ENCODE data around the gene ROM1. TPM values are rescaled to one million over a fixed set of nuclear protein-coding genes. Genes with fewer than 3 reads are reported as not detected.

The ROM1 gene
- total RNA-seq, 1 experiment from 2014 or later: 5.8 TPM

DNA sequence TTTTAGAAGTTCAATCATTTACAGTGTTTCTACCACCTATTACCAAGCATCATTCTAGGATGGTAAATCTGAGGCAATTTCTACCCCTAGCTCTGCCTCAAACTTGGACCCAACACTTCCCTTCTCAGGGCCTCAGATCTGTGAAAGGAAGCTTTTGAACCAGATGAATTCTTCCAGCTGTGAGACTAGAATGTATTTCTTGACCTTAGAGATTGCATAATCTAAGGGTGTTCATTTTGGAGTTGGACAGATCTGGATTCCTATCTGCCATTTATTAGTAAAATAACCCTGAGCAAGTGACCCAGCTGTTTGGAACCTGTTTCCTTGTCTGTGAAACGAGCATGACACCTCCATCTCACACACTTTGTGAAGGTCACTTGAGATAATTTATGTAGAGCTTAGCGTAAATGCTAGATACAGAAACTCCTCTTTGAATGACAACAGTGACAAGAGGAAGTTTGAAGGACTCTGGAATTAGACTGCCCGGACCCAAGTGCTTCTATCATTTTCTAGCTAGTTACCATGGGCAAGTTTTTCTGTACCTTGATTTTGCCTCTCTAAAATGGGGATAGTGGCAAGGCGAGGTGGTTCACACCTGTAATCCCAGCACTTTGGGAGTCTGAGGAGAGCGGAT, 43.9 kb downstream of the ROM1 start:
- CTCF ChIA-PET: no interaction called here

DNA sequence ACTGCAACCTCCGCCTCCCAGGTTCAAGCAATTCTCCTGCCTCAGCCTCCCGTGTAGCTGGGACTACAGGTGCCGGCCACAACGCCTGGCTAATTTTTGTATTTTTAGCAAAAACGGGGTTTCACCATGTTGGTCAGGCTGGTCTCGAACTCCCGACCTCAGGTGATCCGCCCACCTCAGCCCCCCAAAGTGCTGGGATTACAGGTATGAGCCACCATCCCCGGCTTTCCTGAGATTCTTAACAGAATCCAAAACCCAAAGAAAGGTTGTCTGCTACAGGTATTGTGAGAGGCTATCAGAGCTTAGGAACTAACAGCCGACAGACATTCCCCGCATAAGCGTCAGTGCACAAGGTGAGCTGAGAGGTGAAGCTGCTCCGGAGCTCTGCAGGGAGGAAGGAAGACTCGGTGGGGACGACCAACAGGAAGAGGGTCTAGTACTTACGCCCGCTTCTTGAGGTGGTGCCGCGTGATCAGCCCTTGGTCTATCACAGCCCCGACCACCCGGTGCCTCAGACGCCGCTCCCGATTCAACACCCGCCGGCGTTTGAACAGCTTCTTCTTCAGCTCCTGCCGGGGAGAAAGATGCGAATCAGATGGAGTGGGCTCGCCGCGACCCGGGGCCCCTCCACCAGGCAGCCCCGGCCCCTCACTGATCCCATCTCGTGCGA, 51.5 kb downstream of the ROM1 start:
- Histone ChIP-seq H3K27ac (ENCODE audit: low read length) (peak overlapping the region; percentile 36), H3K4me1 (ENCODE audit: insufficient read depth, low read length) (peaks cover 20% of the 10 kb centered on the region), H3F3A (ENCODE audit: low read length, unreplicated experiment) (peaks cover 11% of the 10 kb centered on the region), H3K9me2 (replicated peaks; ENCODE audit: low read length) (no peaks in the 10 kb centered on the region), H3K9me3 (ENCODE audit: low read length) (no peaks in the 10 kb centered on the region), H3K4me3 (ENCODE audit: low read length) (peak overlapping the region; percentile 98), H3K36me3 (ENCODE audit: low read depth, low read length) (peaks cover 16% of the 10 kb centered on the region), H3K4me2 (ENCODE audit: low read length) (peak overlapping the region; percentile 93), H2AFZ (ENCODE audit: low read length) (peak overlapping the region; percentile 97), H3K27me3 (ENCODE audit: low read length) (no peaks in the 10 kb centered on the region), H4K20me1 (ENCODE audit: low read length) (peaks cover 14% of the 10 kb centered on the region; the same call in 1 of the 2 replicates), H3K79me2 (ENCODE audit: low read length) (peaks cover 53% of the 10 kb centered on the region), H3K9ac (ENCODE audit: low read length) (peak overlapping the region; percentile 92)
- POLR2A ChIA-PET (ENCODE audit: unreplicated experiment): interaction anchor here (0.5 to 2.1 kb wide), 17 partner anchors 8 to 1678 kb away, joined by 3 to 22 read pairs (median 5); partner anchors contain the start of genes EEF1G, HNRNPUL2, INTS5 and MTA2
- DNase-seq (peak; percentile 78), ATAC-seq (peak; percentile 55)
- intact Hi-C loops (cut with micrococcal nuclease): no loop called here
- CTCF ChIA-PET: interaction anchor here (0.5 to 1.7 kb wide), 4 partner anchors 11 to 53 kb away, joined by 3 to 8 read pairs (median 6); partner anchors contain the start of gene B3GAT3
- TF ChIP-seq CTCF (conservative IDR thresholded peaks at IDR 0.05; ENCODE audit: low read depth, low read length) (no peak), EZH2phosphoT487 (IDR thresholded peaks at IDR 0.05; ENCODE audit: borderline replicate concordance, low read length) (no peak), EZH2 (IDR thresholded peaks at IDR 0.05; ENCODE audit: low read length, unreplicated experiment) (no peak)
- BruUV-seq (replicated peaks): TSS peak; percentile 75

More for the DNA sequence above, 43.9 kb downstream of the ROM1 start:
- Histone ChIP-seq H3K9me3 (ENCODE audit: low read length) (no peaks in the 10 kb centered on the region), H2AFZ (ENCODE audit: low read length) (no peak overlapping the region), H3K4me3 (ENCODE audit: low read length) (no peak overlapping the region), H3K36me3 (ENCODE audit: low read depth, low read length) (no peaks in the 10 kb centered on the region), H3K79me2 (ENCODE audit: low read length) (peaks cover 12% of the 10 kb centered on the region), H3F3A (ENCODE audit: low read length, unreplicated experiment) (no peaks in the 10 kb centered on the region), H3K4me1 (ENCODE audit: insufficient read depth, low read length) (peaks cover 6% of the 10 kb centered on the region), H3K9ac (ENCODE audit: low read length) (no peak overlapping the region), H3K27ac (ENCODE audit: low read length) (no peak overlapping the region), H3K9me2 (replicated peaks; ENCODE audit: low read length) (no peaks in the 10 kb centered on the region), H3K4me2 (ENCODE audit: low read length) (no peak overlapping the region), H4K20me1 (ENCODE audit: low read length) (no peaks in the 10 kb centered on the region), H3K27me3 (ENCODE audit: low read length) (no peaks in the 10 kb centered on the region)
- POLR2A ChIA-PET (ENCODE audit: unreplicated experiment): interaction anchor here (0.5 to 0.8 kb wide), 2 partner anchors 8 to 143 kb away, joined by 7 to 8 read pairs; partner anchors contain the start of genes C11orf98 and CSKMT
- intact Hi-C loops (cut with micrococcal nuclease): no loop called here
- no peak for DNase-seq
- no peak for ATAC-seq
- BruUV-seq (replicated peaks): no TSS peak
- TF ChIP-seq CTCF (conservative IDR thresholded peaks at IDR 0.05; ENCODE audit: low read depth, low read length): no peak
- no peak for TF ChIP-seq EZH2 (IDR thresholded peaks at IDR 0.05; ENCODE audit: low read length, unreplicated experiment)
- no peak for TF ChIP-seq EZH2phosphoT487 (IDR thresholded peaks at IDR 0.05; ENCODE audit: borderline replicate concordance, low read length)

Small RNAs within 50 kb of the gene (microRNA-seq; reads per million reads assigned to microRNA genes)
- not detected for gene MIR6747 (ENCODE audit: unreplicated experiment)

Other genes with a start within 250 kb of the ROM1 start
- not detected in 2 replicates for gene SCGB1A1, start 194.2 kb upstream of the ROM1 start, total RNA-seq (2014; rRNA removed)
- 287 and 383 TPM in 2 replicates for gene AHNAK, start 66.5 kb upstream of the ROM1 start, total RNA-seq (2014; rRNA removed)
- gene EEF1G, start 39.4 kb upstream of the ROM1 start, total RNA-seq (2014; rRNA removed): 1,577 and 1,815 TPM in 2 replicates
- gene TUT1, start 21.7 kb upstream of the ROM1 start, total RNA-seq (2014; rRNA removed): 17.8 and 20.6 TPM in 2 replicates
- 193 and 259 TPM in 2 replicates for gene MTA2, start 11.4 kb upstream of the ROM1 start, total RNA-seq (2014; rRNA removed)
- gene EML3, start 482 bp upstream of the ROM1 start, total RNA-seq (2014; rRNA removed): 32.8 and 50.6 TPM in 2 replicates
- gene B3GAT3, start 8.7 kb downstream of the ROM1 start, total RNA-seq (2014; rRNA removed): 65.8 and 76.3 TPM in 2 replicates
- 274 and 290 TPM in 2 replicates for gene GANAB, start 33.4 kb downstream of the ROM1 start, total RNA-seq (2014; rRNA removed)
- 31.0 and 32.5 TPM in 2 replicates for gene INTS5, start 40.0 kb downstream of the ROM1 start, total RNA-seq (2014; rRNA removed)
- 236 and 302 TPM in 2 replicates for gene C11orf98, start 52.0 kb downstream of the ROM1 start, total RNA-seq (2014; rRNA removed)
- gene CSKMT, start 52.1 kb downstream of the ROM1 start, total RNA-seq (2014; rRNA removed): 12.9 and 16.3 TPM in 2 replicates
- gene UQCC3, start 58.4 kb downstream of the ROM1 start, total RNA-seq (2014; rRNA removed): 83.6 and 95.6 TPM in 2 replicates
- 4.7 and 9.7 TPM in 2 replicates for gene LBHD1, start 59.0 kb downstream of the ROM1 start, total RNA-seq (2014; rRNA removed)
- gene UBXN1, start 65.8 kb downstream of the ROM1 start, total RNA-seq (2014; rRNA removed): 190 and 311 TPM in 2 replicates
- 0.51 and 0.86 TPM in 2 replicates for gene LRRN4CL, start 76.3 kb downstream of the ROM1 start, total RNA-seq (2014; rRNA removed)
- gene BSCL2, start 94.2 kb downstream of the ROM1 start, total RNA-seq (2014; rRNA removed): 65.7 and 73.4 TPM in 2 replicates
- not detected in 2 replicates for gene GNG3, start 94.4 kb downstream of the ROM1 start, total RNA-seq (2014; rRNA removed)
- gene HNRNPUL2, start 114.2 kb downstream of the ROM1 start, total RNA-seq (2014; rRNA removed): 15.5 and 25.4 TPM in 2 replicates
- gene TTC9C, start 115.2 kb downstream of the ROM1 start, total RNA-seq (2014; rRNA removed): 26.1 and 37.4 TPM in 2 replicates
- 2.2 and 3.3 TPM in 2 replicates for gene ZBTB3, start 140.9 kb downstream of the ROM1 start, total RNA-seq (2014; rRNA removed)
- gene POLR2G, start 148.3 kb downstream of the ROM1 start, total RNA-seq (2014; rRNA removed): 208 and 230 TPM in 2 replicates
- gene TAF6L, start 158.1 kb downstream of the ROM1 start, total RNA-seq (2014; rRNA removed): 40.2 and 43.9 TPM in 2 replicates
- gene TMEM179B, start 174.1 kb downstream of the ROM1 start, total RNA-seq (2014; rRNA removed): 80.2 and 86.7 TPM in 2 replicates
- gene TMEM223, start 178.7 kb downstream of the ROM1 start, total RNA-seq (2014; rRNA removed): 37.5 and 49.6 TPM in 2 replicates
- gene NXF1, start 192.2 kb downstream of the ROM1 start, total RNA-seq (2014; rRNA removed): 33.1 and 33.2 TPM in 2 replicates
- gene STX5, start 218.8 kb downstream of the ROM1 start, total RNA-seq (2014; rRNA removed): 41.4 and 48.2 TPM in 2 replicates
- gene TEX54, start 219.6 kb downstream of the ROM1 start, total RNA-seq (2014; rRNA removed): not detected in 2 replicates
- gene WDR74, start 226.3 kb downstream of the ROM1 start, total RNA-seq (2014; rRNA removed): 217 and 222 TPM in 2 replicates